Measurements from ENCODE around the gene SMAD3.

Gene SMAD3

DNA sequence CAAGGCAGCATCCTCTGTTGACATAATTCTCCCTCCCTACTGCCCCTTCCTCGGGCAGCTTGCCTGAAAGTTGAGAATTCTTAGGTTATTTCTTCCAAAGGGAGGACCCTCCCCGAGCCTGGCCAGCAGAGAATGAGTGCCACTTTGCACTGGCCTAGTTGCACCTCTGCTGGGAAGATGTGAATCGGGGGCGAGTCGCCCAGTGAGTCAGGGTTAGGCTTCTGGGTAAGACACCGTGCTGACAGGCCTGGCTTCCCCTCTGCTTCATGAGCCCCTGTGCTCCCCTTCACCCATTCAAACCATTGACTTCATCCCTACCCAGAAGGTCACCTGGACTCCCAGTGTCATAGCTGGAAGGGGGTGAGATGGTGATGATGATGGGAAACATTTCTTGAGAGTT, 106.8 kb downstream of the SMAD3 start:
- peak; percentile 30 for DNase-seq

DNA sequence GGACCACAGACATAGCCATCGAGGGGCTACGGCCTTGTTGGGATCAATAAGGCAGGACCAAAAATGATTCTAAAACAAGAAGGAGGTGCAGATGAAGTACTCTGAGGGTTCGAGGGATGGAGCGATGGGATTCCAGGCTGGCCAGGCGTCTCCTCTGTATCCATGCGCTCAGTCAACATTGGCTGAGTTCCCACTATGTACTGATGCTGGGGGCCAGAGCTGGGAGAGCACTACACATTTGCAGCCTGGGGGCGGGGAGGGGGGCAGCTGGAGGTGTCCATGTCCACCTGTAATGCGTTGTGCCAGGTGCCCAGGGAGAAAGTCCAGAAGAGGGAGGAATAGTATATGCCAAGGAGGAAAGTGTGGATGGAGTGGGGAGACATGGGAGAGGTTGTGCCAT, 107.6 kb downstream of the SMAD3 start:
- no peak for DNase-seq

DNA sequence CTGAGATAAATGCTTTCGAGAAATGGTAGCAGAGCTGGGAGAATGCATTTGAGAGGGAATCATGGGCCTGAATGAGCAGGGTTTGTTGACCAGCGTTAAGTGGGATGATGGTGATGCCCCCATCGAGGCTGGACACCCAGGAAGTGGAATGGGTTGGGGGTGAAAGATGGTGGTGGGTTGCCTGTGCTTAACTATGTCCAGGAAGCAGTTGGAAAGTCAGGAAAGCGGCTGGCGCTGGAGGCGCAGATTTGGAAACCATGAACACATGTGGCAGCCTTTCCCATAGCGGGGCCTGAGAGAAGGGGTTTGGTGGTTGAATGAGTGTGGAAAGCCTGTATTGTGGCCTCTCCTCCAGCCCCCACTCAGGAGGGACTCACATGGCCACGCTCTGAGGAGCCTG, 108.4 kb downstream of the SMAD3 start:
- no peak for DNase-seq

DNA sequence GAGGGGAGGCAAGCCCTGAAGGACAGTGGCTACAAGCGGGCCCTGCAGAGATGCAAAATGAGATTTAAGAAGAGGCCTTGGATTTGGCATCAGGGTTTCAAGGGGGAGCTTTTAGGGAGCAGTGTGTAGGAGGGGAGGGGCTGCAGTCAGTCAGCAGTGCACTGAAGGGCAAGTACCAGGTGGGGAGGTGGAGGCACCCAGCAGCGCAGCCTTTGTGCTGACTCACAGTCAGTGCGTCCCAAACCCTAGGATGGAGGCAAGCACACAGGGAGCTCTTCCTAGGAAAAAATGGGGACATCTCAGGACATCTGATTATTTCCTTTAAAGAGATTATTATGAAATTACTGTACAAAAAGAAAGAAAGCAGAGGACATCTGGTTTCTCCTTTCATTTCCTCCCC, 109.0 kb downstream of the SMAD3 start:
- DNase-seq: no peak

DNA sequence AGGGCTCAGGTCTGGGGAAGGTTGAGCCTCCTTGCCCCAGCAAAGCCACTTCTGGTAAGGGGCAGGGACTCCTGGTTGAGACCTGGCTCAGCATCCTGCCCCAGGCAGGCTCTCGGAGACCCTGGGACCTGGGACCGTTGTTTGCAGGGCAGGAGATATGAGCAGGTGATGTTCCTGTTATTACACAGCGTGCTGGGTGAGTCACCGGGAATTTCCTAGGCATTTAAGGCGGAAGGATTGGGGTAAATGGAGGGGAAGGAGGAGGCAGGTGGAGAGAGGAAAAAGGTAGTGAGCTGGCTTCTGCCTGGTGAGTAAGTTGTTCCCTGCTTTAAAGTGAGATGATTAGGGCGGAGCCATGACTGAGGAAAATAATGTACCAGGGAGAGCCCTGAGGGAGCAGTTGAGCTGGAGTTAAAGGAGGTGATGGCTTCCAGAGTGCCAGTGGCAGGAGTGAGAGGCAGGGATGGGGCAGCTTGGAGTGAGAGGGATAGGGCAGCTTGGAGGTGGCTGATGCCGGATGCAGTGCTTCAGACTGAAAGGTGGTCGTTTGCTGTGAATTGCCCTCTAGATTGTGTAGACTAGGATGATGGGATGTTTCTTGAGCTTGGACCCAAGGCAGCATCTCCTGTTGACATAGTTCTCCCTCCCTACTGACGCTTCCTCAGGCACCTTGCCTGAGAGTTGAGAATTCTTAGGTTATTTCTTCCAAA, 109.6 kb downstream of the SMAD3 start:
- DNase-seq: peak; percentile 45

DNA sequence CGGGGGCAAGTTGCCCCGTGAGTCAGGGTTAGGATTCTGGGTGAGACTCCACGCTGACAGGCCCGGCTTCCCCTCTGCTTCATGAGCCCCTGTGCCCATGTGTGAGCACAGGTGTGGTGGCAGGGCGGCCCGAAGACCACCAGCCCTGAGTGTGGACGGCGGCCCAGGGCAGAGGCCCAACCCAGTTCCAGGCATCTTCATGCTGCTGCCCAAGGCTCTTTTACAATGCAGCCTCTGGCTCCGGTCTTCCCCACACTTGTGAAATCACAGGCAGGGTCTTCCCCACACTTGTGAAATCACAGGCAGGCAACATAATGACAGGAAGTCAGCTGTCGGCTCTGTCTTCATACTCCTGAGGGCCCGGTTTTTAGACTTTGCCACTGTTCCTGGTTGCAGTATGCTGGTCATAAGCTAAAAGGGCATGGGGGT, 110.3 kb downstream of the SMAD3 start:
- DNase-seq: peak; percentile 27

DNA sequence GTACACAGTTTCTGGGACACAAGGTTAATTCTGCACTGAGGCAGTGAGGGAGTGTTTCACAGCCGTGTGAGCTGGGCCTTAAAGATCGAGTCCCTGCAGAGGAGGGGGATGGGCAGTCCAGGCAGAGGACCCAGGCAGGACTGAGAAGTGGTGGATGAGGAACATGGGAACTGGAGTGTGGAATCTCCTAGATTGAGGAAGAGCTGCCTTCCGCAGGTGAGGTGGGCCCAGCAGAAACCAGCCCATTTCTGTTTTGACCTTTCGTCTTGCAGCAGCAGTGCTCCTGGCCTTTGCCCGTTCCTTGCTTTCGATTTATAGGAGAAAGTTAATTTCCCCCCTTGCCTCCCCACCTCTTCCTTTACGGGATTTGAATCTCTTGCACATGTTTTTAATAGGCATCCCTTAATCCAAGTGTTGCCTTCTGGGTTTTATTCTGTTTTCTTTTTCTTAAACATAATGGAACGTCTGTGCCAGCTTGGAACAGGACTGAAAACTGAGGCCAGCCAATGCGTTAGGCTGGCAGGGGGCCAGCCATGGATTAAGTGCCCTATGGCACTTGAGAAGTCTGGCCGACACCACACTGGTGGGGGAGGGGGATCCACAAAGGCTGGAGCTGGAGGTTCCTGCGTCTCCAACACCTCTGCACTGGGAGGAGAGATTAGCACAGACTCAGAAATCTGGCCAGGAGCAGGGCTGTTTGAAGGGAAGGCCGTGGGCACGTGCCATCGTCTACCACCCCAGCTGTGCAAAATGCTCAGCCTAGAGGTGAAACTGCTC, 111.0 kb downstream of the SMAD3 start:
- no peak for DNase-seq

DNA sequence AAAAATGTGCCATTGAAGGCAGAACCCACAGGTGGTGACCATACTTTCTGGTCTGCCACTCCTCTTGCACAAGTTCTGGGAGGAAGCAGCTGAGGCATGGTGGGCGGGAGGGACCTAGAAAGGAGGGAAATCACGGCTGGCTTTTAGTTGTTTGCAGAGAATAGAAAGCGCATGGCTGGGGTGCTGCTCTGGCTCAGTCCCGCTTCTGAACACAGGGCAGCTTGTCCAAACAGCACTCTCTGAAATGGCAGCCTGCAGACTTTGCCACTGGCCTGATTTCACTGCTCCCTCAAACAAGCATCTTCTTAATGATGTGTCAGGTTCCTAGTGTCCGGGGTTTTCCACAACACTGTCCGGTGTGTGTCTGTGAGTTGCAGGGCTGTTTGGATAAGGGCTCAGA, 112.3 kb downstream of the SMAD3 start:
- DNase-seq: no peak

DNA sequence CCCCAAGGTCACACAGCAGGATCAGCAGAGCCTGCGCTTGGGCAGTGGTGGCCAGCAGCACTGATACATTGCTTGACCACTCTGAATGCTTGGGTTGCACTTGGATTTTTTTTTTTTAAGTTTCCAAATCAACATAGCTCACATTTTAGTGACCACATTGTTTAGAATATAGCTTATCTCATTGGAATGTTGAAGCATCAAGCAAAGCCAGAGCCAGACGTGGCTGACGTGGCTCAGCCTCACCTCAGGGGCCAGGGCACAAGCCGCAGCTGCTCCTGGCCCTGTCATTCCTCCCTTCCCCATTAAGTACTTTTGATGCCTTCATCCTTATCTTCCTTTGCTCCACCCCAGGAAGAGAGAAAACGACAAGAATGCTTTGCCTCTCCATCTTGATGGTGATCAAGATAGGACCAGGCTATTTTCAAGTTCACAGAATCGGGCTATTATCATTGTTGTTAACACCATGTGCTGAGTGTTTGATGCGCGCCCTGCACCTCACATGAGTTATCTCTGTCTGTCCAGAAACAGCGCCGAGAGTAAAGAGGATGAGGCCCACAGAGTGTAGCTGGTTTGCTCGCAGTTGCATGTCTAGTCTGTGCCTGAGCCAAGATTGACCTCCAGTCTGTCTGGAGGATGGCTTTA, 113.3 kb downstream of the SMAD3 start:
- DNase-seq: no peak

DNA sequence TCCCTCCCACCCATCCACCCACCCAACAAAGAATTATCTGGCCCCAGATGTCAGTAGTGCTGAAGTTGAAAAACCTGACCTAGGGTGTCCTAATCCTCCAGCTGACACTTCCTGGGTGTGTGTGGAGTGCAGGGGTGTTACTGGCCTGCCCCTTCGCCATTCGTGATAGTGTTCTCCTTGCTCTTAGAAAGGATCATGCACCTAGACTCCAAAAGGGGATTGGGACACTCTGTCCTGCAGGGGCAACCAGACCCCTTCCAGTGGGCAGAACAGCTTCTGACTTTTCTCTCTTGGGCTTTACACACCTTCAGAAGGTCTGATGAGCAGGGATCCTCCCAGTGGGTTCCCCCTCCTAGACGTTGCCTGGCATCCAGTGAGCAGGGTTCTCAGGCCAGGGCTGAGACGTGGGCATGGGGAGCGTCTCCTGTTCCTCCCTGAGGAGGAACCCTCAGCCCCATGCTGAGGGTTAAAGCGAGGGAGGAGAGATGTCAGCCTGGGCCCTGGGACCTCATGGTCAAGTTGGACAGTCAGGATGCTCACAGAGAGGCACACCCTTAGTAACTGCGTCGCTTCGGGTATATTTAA, 114.1 kb downstream of the SMAD3 start:
- no peak for DNase-seq

DNA sequence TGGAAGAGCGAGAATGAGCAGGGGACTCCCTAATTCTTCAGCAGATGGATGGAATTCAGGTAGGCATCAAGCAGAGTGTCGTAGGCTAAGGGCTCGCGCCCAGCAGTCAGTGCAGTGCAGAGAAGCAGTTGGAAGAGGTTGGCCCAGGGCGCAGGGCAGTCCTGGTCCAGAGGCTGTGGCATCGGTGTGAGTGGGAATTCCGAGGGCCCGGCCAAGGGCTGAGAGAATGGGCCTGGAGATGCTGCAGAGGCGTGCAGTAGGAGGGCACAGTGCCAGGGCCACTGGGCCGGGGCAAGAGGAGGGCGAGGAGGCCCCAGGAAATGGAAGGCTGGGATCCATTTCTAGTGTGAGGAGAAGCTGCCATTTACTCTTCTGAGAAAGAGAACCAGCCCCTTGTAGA, 114.6 kb downstream of the SMAD3 start:
- DNase-seq: no peak

DNA sequence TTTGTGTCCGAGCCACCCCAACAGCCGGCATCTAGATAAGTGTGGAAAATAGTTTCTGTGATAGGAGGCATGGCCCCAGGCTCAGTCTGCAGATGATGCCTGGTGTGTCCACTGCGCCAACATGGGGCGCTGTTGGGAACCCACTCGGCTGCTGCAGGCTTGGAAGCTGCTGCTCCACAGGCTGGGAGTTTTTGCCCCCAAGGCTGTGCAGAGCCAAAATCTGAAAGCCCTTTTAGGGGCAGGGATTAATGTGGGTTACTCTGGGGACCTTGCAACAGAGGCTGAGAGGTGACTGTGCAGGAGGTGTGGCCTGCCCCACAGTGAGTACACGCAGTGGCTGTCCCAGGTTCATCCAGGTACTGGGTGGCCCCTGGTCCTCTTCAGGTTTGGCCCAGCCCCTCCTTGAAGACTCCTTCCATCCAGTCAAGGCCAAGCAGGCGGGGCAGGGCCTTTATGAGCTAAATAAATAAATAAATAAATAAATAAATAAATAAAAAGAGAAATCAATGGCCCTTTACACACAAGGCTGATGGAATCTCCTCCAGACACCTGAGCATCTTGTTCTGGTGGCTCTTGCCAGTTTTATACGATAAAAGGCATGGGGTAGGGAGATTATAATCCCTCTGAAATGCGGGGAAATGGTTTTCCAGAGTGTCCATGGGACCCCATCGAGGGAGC, 115.3 kb downstream of the SMAD3 start:
- DNase-seq: no peak

DNA sequence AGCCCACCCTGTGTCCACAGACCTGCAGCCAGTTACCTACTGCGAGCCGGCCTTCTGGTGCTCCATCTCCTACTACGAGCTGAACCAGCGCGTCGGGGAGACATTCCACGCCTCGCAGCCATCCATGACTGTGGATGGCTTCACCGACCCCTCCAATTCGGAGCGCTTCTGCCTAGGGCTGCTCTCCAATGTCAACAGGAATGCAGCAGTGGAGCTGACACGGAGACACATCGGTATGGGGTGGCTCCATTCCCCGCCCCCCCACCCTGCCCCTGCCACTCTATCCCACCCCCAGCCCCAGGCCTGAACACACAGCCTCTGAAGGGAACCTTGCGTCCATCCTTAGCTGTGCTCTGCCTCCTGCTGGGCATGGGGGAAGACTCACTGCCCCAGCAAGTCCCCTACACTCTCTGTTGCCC, 115.8 kb downstream of the SMAD3 start:
- no peak for DNase-seq

DNA sequence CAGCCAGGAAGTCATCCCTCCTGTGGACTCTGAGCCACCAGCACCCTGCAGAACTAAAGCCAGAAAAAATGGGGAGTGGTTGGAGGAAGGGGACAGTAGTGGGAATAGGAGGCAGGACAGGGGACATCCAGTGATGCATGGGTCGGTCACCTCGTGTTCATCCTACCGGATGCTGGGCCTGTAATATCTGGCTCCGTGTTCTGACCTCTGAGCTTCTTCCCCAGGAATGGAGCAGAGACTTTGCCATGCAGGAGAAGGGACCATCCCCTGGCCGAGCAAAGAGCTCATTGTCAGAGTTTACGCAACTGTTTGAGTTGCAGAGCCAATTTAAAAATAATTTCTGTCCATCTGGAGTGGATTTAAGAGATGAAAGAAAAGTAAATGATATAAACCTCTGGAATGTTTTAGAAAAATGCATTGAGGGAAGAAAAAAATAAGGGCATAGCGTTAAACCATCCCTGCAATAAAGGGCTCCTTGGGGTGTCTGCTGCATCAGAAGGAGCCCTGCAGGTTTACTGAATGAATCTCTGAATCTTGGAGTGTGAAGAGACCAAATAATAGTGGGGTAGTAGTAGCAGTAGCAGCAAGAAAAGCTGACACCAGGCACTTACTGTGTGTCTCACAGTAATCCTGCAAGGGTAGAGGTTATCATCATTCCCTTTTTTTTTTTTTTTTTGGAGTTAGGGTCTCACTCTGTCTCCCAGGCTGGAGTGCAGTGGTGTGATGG, 118.2 kb downstream of the SMAD3 start:
- no peak for DNase-seq

DNA sequence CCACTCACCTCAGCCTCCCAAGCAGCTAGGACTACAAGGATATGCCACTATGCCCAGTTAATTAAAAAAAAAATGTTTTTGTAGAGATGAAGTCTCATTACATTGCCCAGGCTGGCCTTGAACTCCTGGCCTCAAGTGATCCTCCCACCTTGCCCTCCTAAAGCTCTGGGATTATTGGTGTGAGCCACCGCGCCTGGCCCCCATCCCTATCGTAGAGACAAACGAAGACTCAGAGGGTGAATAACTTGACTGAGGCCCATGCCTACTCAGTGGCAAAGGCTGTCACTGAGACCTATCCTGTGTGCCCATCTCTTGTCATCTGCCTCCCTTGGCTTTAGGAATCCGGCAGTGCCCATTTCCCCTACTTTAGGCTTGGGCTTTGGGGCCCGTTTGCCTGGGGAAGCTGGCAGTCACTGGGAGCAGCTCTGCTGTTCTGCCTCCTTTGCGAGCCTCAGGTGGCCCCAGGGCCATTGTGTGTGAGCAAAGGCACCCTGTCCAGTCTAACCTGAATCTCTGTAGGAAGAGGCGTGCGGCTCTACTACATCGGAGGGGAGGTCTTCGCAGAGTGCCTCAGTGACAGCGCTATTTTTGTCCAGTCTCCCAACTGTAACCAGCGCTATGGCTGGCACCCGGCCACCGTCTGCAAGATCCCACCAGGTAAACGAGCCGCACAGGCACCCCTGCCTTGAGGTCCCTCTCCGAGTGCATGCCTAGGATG, 119.0 kb downstream of the SMAD3 start:
- no peak for DNase-seq

DNA sequence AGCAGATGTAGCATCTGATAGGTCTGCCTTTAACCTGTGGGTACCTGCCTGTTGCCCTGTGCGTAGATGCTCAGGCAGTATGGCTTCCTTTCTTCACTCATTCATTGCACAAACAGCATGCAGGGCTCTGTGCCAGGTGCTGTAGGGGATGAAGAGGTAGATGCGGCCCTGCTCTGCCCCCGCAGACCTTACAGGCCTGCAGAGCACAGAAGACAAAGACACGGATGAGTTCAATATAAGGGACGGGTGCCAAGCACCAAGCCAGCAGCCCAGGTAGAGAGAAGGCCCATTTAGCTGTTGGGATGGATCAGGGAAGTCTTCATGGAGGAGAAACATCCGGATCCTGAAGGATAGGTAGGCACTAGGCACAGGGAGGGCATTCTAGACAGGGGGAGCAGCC, 119.6 kb downstream of the SMAD3 start:
- DNase-seq: no peak

DNA sequence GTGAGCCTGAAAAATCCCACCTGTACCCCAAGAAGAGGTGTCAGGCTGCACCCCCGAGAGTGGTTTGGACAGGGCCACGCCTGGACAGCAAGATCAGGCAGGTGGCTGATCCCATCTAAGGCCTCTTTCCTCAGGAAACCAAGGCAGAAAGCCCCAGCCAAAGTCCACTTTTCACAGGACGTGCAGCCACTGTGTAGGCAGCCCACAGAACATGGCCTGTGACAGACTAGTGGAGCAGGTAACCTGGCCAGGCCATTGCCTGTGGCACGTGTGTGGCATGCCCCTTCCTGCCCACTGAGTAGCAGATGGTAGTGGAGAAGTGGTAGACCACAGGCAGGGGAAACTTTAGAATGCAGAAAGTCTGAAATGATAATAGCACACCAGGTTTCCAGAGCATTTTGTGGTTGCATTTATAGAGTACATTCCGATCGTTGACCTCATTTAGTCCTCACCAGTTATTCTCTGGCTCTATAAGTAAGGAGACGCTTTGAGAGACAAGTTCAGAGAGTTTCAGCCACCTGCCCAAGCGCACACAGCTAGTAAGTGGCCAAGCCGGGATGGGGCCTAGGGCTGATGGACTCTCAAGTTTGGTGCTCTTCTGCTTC, 120.3 kb downstream of the SMAD3 start:
- DNase-seq: no peak

DNA sequence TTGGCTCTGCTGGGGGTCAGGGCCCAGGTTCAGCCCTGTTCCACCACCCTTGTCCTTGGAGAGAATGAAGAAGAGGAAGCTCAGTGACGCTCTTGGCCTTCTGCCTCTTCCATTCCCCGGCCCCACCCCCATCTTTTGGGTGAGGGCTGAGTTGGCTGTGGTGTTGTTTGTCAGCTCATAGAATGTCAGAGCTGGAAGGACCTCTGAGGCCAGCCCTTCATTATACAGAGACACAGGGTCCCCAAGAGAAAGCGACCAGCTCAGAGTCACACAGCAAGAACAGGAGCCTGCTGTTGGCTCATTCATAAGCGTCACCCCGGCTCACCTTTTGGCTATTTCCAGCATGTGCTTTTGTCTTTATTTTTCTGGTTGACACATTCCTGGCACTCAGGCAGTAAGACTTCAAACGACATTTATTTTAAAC, 120.8 kb downstream of the SMAD3 start:
- no peak for DNase-seq

DNA sequence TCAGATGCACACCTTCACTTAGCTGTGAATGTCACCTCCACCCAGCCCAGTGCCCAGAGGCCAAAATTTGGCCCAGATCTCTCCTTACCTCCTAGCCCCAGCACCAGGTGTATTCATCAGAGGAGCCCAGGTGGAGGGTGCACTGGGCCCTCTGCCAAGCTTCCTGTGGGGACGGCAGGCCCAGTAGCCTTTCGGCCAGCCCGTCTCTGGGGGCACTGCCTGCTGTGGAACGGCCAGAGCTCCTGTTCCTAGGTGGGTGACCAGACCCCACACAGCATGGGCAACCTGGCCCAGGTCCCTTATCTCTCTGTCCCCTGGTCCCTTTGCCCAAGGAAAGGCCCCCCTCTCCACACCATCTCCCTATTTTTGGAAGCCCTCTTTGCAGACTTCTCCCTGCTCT, 121.3 kb downstream of the SMAD3 start:
- DNase-seq: no peak

DNA sequence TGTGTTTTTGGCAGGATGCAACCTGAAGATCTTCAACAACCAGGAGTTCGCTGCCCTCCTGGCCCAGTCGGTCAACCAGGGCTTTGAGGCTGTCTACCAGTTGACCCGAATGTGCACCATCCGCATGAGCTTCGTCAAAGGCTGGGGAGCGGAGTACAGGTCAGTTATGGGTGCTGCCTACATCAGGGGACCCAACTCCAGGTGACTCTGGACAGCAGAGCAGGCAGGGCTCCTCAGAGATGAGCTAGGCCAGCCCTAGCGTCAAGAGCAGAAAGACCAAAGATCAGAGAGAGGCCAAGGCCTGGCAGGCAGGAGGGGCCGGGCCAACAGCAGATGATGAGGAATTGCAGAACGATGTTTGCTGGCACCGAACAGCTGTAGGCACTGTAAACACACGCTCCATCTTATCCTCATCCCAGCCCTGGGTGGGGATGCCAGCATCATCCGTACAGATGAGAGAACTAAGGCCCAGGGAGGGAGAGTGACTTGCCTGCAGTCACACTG, 122.0 kb downstream of the SMAD3 start:
- no peak for DNase-seq

Data from stimulated activated CD4-positive, alpha-beta T cell treated with anti-CD3 and anti-CD28 coated beads, Interleukin-4, amount 100 ng/mL, for 24 hours (primary cell).